Chondrocyte (in vitro differentiated cells): ENCODE results near the gene DEFB131B. TPM values are rescaled to one million over a fixed set of nuclear protein-coding genes. Genes with fewer than 3 reads are reported as not detected.

Source experiments
- DNase-seq: peaks from one replicate; pipeline ENCODE4 v3.0.0; 2021; ENCODE audit warnings: mixed read lengths, low spot score
- H3K27ac Mint-ChIP-seq: one replicate; pipeline ENCODE4 v1.8.0; 2021; ENCODE audit warnings: mild to moderate bottlenecking, moderate library complexity, mixed read lengths; ENCODE audit not compliant: unreplicated experiment
- H3K27me3 Mint-ChIP-seq: 2 replicates; pipeline ENCODE4 v1.8.0; 2021; ENCODE audit warnings: low read depth, mixed read lengths
- H3K36me3 Mint-ChIP-seq: 2 replicates; pipeline ENCODE4 v1.8.0; 2021; ENCODE audit warnings: low read depth, mixed read lengths
- H3K4me1 Mint-ChIP-seq: 2 replicates; pipeline ENCODE4 v1.8.0; 2021; ENCODE audit warnings: low read depth, mild to moderate bottlenecking, mixed read lengths
- H3K4me3 Mint-ChIP-seq: one replicate; pipeline ENCODE4 v1.8.0; 2021; ENCODE audit warnings: mild to moderate bottlenecking, moderate library complexity, mixed read lengths; ENCODE audit not compliant: unreplicated experiment
- H3K9me3 Mint-ChIP-seq: 2 replicates; pipeline ENCODE4 v1.8.0; 2021; ENCODE audit warnings: low read depth, mixed read lengths
- CTCF ChIP-seq: fragments of 200-600 bp; sonication (generic); IDR thresholded peaks from 2 replicates; pipeline ENCODE4 v1.5.0; 2021; ENCODE audit warnings: antibody characterized with exemption, mild to moderate bottlenecking, moderate library complexity
- total RNA-seq: library from RNA; stranded (reverse); gene quantifications from 3 replicates; pipeline ENCODE4 v1.2.1, GENCODE V29; 2021

Gene DEFB131B
- total RNA-seq, 1 donor from 2014 or later: not detected

DNA sequence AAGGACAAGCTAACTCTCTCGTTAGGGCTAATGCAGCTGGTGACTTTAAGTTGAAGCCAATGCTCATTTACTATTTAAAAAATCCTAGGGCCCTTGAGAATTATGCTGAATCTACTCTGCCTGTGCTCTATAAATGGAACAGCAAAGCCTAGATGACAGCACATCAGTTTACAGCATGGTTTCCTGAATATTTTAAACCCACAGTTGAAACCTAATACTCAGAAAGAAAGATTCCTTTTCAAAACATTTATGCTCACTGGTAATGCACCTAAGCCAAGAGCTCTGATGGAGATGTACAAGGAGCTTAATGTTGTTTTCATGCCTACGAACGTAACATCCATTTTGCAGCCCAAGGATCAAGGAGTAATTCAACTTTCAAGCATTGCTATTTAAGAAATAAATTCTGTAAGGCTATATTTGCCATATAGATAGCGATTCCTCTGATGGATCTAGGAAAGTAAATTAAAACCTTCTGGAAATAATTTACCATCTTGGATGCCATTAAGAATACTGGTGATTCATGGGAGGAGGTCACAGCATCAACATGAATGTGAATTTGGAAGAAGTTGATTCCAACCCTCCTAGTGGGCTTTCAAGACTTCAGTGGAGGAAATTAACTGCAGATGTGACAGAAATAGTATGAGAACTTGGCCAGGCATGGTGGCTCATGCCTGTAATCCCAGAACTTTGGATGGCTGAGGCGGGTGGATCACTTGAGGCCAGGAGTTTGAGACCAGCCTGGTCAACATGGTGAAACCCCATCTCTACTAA, 35.7 kb downstream of the DEFB131B start:
- DNase-seq: no peak
- Mint-ChIP-seq H3K27ac (peak overlapping the region; percentile 51), H3K36me3 (peaks cover 31% of the 10 kb centered on the region), H3K27me3 (no peaks in the 10 kb centered on the region), H3K4me3 (no peak overlapping the region), H3K4me1 (peaks cover 14% of the 10 kb centered on the region), H3K9me3 (no peaks in the 10 kb centered on the region)
- no peak for TF ChIP-seq CTCF

- H3K9me3 Mint-ChIP-seq: no peaks in the 10 kb centered on the region
- no peak overlapping the region for H3K4me3 Mint-ChIP-seq
- H3K36me3 Mint-ChIP-seq: peaks cover 31% of the 10 kb centered on the region
- DNase-seq: no peak
- peaks cover 12% of the 10 kb centered on the region for H3K4me1 Mint-ChIP-seq
- H3K27me3 Mint-ChIP-seq: no peaks in the 10 kb centered on the region
- H3K27ac Mint-ChIP-seq: no peak overlapping the region
- TF ChIP-seq CTCF: no peak
Measured at GRCh38 chr11:71914617-71915189, 36.5 kb downstream of the DEFB131B start.

DNA sequence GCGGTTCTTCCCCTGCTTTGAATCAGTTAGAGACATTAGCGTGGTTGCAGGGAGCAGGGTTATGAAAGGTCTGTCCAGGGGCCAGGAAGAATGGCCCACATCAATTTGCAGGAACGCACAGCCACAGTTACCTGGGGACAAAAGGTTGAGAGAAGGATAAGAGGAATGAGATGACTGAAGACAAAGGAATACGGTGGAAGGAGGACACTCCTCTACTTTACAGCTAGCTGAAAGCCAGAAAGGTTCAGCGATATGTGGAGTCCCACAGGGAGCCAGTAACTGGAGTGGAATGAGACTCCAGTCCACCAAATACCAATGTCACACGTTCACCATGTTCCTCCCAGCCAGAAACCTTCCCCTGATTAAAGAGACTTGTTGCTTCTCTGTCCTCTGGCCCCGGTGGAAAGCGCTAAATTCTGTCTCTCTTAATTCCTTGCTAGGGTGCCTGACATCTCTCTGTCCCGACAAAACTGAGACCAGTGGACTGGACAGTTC, 39.4 kb downstream of the DEFB131B start:
- Mint-ChIP-seq H3K4me3 (no peak overlapping the region), H3K4me1 (peaks cover 12% of the 10 kb centered on the region), H3K27ac (no peak overlapping the region), H3K27me3 (no peaks in the 10 kb centered on the region), H3K9me3 (no peaks in the 10 kb centered on the region), H3K36me3 (peaks cover 23% of the 10 kb centered on the region)
- no peak for TF ChIP-seq CTCF
- DNase-seq: no peak

- Mint-ChIP-seq H3K27me3 (no peaks in the 10 kb centered on the region), H3K4me1 (peaks cover 49% of the 10 kb centered on the region), H3K36me3 (no peaks in the 10 kb centered on the region), H3K27ac (peak within 1 kb of the TSS; percentile 97), H3K4me3 (peak within 1 kb of the TSS; percentile 97), H3K9me3 (no peaks in the 10 kb centered on the region)
- no peak for DNase-seq
- peak; percentile 7 for TF ChIP-seq CTCF
Measured at GRCh38 chr11:71927820-71928736, 49.8 kb downstream of the DEFB131B start, which contains the start of gene XNDC1N. Gene XNDC1N, minus strand, starts transcription at chr11:71928594. Its CDS starts 5,241 bp downstream, at chr11:71923353.
